Mucosa of stomach (tissue), 1 donor: ENCODE data around the gene ULK3.
A peak's percentile ranks its signal among the peaks of the same experiment; 100 is the strongest.

Experiments
- H3K27me3 ChIP-seq: one replicate; pipeline ENCODE4 v1.7.0; 2013; ENCODE audit warnings: mild to moderate bottlenecking, low read length; ENCODE audit not compliant: control insufficient read depth, insufficient read depth
- H3K36me3 ChIP-seq: one replicate; pipeline ENCODE4 v1.7.0; 2013; ENCODE audit warnings: low read length; ENCODE audit not compliant: control insufficient read depth, insufficient read depth
- H3K4me1 ChIP-seq: one replicate; pipeline ENCODE4 v1.7.0; 2013; ENCODE audit warnings: mild to moderate bottlenecking, low read length; ENCODE audit not compliant: control insufficient read depth, insufficient read depth
- H3K4me3 ChIP-seq: one replicate; pipeline ENCODE4 v1.7.0; 2013; ENCODE audit warnings: low read length
- H3K9ac ChIP-seq: one replicate; pipeline ENCODE4 v1.7.0; 2013; ENCODE audit warnings: mild to moderate bottlenecking, low read length, moderate library complexity
- H3K9me3 ChIP-seq: one replicate; pipeline ENCODE4 v1.7.0; 2013; ENCODE audit warnings: mild to moderate bottlenecking, low read length, moderate library complexity; ENCODE audit not compliant: control insufficient read depth
- donor health status: Pancreatic carcinoma.

Gene ULK3

GRCh38 chr15:74882528-74882927 is 39.6 kb upstream of the ULK3 start:
- Histone ChIP-seq H3K4me3 (no peak overlapping the region), H3K9me3 (no peaks in the 10 kb centered on the region), H3K4me1 (no peaks in the 10 kb centered on the region)

GRCh38 chr15:74878273-74878672 is 35.3 kb upstream of the ULK3 start:
- H3K9ac ChIP-seq, result no peak overlapping the region
- no peaks in the 10 kb centered on the region for H3K9me3 ChIP-seq
- H3K27me3 ChIP-seq, result no peaks in the 10 kb centered on the region
- peaks cover 4% of the 10 kb centered on the region for H3K4me1 ChIP-seq
- H3K4me3 ChIP-seq, result no peak overlapping the region
- H3K36me3 ChIP-seq, result no peaks in the 10 kb centered on the region

More at GRCh38 chr15:74882528-74882927, 39.6 kb upstream of the ULK3 start:
- no peak overlapping the region for H3K9ac ChIP-seq
- no peaks in the 10 kb centered on the region for H3K27me3 ChIP-seq
- H3K36me3 ChIP-seq, result no peaks in the 10 kb centered on the region

- Histone ChIP-seq H3K27me3 (no peaks in the 10 kb centered on the region), H3K4me1 (peaks cover 30% of the 10 kb centered on the region), H3K9ac (peak overlapping the region; percentile 76), H3K4me3 (peak overlapping the region; percentile 97), H3K36me3 (no peaks in the 10 kb centered on the region), H3K9me3 (no peaks in the 10 kb centered on the region)
These were observed 30.9 kb upstream of the ULK3 start for GRCh38 chr15:74873756-74874424.

GRCh38 chr15:74873036-74873755 is 30.2 kb upstream of the ULK3 start, which contains the start of gene SCAMP2:
Gene SCAMP2, minus strand, starts transcription at chr15:74873365. Its CDS starts 110 bp downstream, at chr15:74873255.
- Histone ChIP-seq H3K4me1 (peaks cover 37% of the 10 kb centered on the region), H3K9me3 (no peaks in the 10 kb centered on the region), H3K36me3 (no peaks in the 10 kb centered on the region), H3K27me3 (no peaks in the 10 kb centered on the region), H3K9ac (peak within 1 kb of the TSS; percentile 86), H3K4me3 (peak within 1 kb of the TSS; percentile 97)

- Histone ChIP-seq H3K4me3 (peak overlapping the region; percentile 80), H3K9me3 (no peaks in the 10 kb centered on the region), H3K36me3 (no peaks in the 10 kb centered on the region), H3K4me1 (peaks cover 42% of the 10 kb centered on the region), H3K9ac (peak overlapping the region; percentile 86), H3K27me3 (no peaks in the 10 kb centered on the region)
These were observed 29.7 kb upstream of the ULK3 start for GRCh38 chr15:74872702-74873035.

GRCh38 chr15:74870436-74871215 is 27.7 kb upstream of the ULK3 start:
- no peak overlapping the region for H3K4me3 ChIP-seq

GRCh38 chr15:74869726-74870407 is 26.9 kb upstream of the ULK3 start:
- Histone ChIP-seq H3K4me1 (peaks cover 67% of the 10 kb centered on the region), H3K27me3 (no peaks in the 10 kb centered on the region), H3K9ac (peak overlapping the region; percentile 54), H3K36me3 (no peaks in the 10 kb centered on the region), H3K9me3 (no peaks in the 10 kb centered on the region), H3K4me3 (no peak overlapping the region)

More at GRCh38 chr15:74870436-74871215, 27.7 kb upstream of the ULK3 start:
- H3K4me1 ChIP-seq, result peaks cover 61% of the 10 kb centered on the region
- no peaks in the 10 kb centered on the region for H3K27me3 ChIP-seq
- no peaks in the 10 kb centered on the region for H3K36me3 ChIP-seq
- peak overlapping the region; percentile 51 for H3K9ac ChIP-seq
- no peaks in the 10 kb centered on the region for H3K9me3 ChIP-seq

- H3K4me3 ChIP-seq, result no peak overlapping the region
- H3K9ac ChIP-seq, result peak overlapping the region; percentile 54
- H3K4me1 ChIP-seq, result peaks cover 72% of the 10 kb centered on the region
- H3K9me3 ChIP-seq, result no peaks in the 10 kb centered on the region
- no peaks in the 10 kb centered on the region for H3K27me3 ChIP-seq
- H3K36me3 ChIP-seq, result no peaks in the 10 kb centered on the region
These were observed 26.4 kb upstream of the ULK3 start for GRCh38 chr15:74869372-74869725.

GRCh38 chr15:74868059-74868458 is 25.1 kb upstream of the ULK3 start:
- no peaks in the 10 kb centered on the region for H3K27me3 ChIP-seq
- H3K9ac ChIP-seq, result peak overlapping the region; percentile 22
- no peak overlapping the region for H3K4me3 ChIP-seq
- H3K36me3 ChIP-seq, result no peaks in the 10 kb centered on the region
- H3K4me1 ChIP-seq, result peaks cover 71% of the 10 kb centered on the region
- no peaks in the 10 kb centered on the region for H3K9me3 ChIP-seq

GRCh38 chr15:74867466-74868038 is 24.6 kb upstream of the ULK3 start:
- H3K9ac ChIP-seq, result peak overlapping the region; percentile 46

GRCh38 chr15:74866090-74866489 is 23.1 kb upstream of the ULK3 start:
- Histone ChIP-seq H3K4me1 (peaks cover 68% of the 10 kb centered on the region), H3K4me3 (no peak overlapping the region), H3K36me3 (no peaks in the 10 kb centered on the region), H3K9me3 (no peaks in the 10 kb centered on the region), H3K9ac (no peak overlapping the region), H3K27me3 (no peaks in the 10 kb centered on the region)

More at GRCh38 chr15:74867466-74868038, 24.6 kb upstream of the ULK3 start:
- Histone ChIP-seq H3K9me3 (no peaks in the 10 kb centered on the region), H3K27me3 (no peaks in the 10 kb centered on the region), H3K4me1 (peaks cover 71% of the 10 kb centered on the region), H3K4me3 (no peak overlapping the region), H3K36me3 (no peaks in the 10 kb centered on the region)
